NCI-H345 treated with DMSO at 0.1 percent for 48 hours (cell line): ENCODE data around the gene CTDNEP1.
"Not testable (repeated sequence)": the region's sequence is repeated elsewhere in the genome, so short reads cannot be mapped to it uniquely, and the experiment has no call there.

Source experiments
- DNase-seq: peaks from one replicate; lab custom pipeline; 2025; ENCODE audit not compliant: unreplicated experiment; lab: John Stamatoyannopoulos, UW

The CTDNEP1 gene

DNA sequence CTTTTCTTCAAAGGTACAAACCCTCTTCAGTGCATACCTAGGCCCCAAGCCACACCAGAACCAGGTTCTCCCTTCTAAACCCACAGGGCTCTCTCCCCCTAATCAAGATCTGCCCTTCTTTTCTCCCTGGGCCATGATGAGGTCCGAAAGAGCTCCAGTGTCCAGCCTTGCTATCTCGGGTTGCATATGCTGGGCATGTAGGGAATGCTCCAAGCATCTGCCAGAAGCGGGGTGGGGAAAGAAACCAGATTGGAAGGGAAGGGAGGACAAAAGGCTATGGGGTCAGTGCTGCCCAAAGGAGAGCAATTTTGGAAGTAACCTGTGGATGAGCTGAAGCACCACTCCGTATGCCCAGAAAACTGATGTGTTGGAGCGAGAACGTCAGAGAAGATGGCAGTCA lies 2.3 kb downstream of the CTDNEP1 start:
- no peak for DNase-seq

- no peak for DNase-seq
Measured at GRCh38 chr17:7248796-7249195, 2.7 kb downstream of the CTDNEP1 start.

- DNase-seq: no peak
Measured at GRCh38 chr17:7246779-7247178, 4.8 kb downstream of the CTDNEP1 start.

GRCh38 chr17:7243838-7244237 lies 7.7 kb downstream of the CTDNEP1 start:
- DNase-seq: not testable (repeated sequence)

- DNase-seq: no peak
Measured at GRCh38 chr17:7243453-7243729, 8.1 kb downstream of the CTDNEP1 start.

GRCh38 chr17:7242717-7243452 lies 8.6 kb downstream of the CTDNEP1 start:
- DNase-seq: peak; percentile 70

GRCh38 chr17:7241783-7242716 lies 9.5 kb downstream of the CTDNEP1 start, which contains the start of gene GABARAP:
Gene GABARAP, minus strand, starts transcription at chr17:7242449. Its CDS starts 119 bp downstream, at chr17:7242330.
- peak; percentile 69 for DNase-seq

DNA sequence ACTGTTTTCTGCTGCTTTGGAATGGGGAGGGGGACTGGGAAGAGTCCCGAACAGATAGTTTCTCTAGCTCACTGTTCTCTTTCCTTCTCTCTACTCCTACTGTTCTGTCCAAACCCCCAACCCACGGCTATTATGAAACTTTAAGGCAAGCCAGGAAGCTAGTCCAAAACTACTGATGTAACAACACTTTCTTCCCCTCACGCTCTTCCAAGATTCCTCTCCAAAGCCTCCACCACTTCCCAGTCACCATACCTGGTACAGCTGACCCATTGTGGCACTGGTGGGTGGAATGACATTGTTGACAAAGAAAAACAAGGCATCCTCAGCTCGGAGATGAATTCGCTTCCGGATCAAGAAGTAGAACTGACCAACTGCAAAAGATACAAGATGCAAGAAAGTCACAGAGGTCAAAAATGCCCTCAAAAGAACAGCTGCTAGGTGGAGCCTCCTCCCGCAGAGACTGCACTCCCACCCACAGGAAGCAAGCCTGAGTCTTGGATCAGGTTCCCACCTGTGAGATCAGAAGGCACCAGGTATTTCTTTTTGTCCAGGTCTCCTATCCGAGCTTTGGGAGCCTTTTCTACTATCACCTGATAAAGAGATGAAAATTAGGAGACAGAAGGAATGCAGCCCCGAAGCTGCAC lies 10.3 kb downstream of the CTDNEP1 start:
- DNase-seq: no peak

- no peak for DNase-seq
Measured at GRCh38 chr17:7240375-7240774, 11.2 kb downstream of the CTDNEP1 start.

DNA sequence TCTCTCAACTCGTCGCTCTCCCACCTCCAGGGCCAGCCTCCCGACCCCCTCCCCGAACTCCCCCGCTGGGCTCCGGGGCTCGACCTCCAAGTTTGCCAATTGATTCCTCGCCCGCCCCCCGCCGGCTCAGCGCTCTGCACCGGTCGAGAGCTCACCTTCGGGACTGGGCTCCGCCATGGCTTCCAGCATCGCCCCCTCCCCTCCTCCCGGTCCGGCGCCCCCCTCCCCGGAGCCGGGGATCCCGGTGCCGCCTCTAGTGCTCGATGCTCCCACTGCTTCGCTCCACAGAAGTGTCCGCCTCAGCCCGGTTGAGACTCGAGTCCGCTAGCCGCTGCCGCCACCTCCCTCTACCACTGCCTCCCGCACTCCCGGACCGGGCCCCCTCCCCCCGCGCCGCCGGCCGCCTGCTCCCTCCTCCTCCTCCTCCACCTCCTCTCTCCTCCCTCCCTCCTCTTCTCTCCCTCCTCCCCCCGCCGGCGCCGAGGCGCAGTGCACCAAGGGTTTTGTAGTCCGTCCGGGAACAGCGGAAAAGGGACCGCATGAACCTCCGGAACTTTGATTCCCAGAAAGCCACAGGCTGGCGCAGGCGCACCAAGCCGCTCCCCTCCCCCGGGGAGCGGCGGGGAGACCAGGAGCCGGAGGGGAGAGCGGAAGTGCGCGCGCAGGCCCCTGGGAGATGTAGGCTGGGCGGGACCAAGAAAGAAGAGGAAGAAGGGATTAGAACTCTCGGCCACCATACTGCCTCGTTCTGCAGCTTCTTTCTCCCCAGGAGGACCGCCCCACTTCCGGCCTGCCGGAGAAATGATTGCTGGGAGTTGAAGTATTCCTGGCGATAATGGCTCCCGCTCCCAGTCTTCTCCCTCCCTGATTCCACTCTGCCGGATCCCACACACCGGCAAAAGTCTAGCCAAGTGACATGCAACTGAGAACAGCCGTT lies 12.2 kb downstream of the CTDNEP1 start, which contains the start of gene PHF23:
TSS of gene PHF23 (minus strand) at position 367 of the 937 bp plus-strand sequence. CDS start at position 189, 178 bp downstream.
- peak; percentile 91 for DNase-seq

GRCh38 chr17:7238420-7239090 lies 13.0 kb downstream of the CTDNEP1 start:
- DNase-seq: no peak

DNA sequence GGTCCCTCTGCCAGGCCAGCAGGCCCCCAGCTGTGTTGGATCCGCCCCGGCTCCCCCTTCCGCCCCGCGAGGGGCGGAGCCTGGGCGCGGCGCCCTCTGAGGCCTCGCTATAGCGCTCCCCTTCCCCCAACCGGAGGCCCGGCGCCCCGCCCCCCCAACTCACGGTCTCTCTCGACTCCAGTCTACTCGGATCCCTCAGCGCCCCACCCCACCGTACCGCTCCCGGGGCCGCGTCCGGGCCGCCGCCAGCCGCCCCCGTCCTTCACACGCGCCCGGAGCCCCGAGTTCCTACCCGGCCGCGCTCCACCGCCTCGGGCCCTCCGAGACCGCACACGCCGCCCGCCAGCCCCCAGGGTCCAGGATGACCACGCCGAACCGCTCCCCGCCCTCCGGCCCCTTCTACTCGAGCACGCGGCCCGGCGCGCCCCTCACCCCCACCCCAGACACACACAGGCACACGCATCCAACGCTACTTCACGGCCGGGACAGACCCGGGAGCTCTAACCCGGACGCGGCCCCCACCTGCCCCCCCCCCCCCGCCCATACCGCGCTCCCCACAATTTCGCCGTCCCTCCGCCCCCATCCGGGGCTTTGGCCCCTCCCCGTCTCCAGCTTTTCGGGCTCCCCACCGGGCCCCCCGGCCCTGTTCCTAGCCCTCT lies 13.6 kb downstream of the CTDNEP1 start:
- no peak for DNase-seq

DNA sequence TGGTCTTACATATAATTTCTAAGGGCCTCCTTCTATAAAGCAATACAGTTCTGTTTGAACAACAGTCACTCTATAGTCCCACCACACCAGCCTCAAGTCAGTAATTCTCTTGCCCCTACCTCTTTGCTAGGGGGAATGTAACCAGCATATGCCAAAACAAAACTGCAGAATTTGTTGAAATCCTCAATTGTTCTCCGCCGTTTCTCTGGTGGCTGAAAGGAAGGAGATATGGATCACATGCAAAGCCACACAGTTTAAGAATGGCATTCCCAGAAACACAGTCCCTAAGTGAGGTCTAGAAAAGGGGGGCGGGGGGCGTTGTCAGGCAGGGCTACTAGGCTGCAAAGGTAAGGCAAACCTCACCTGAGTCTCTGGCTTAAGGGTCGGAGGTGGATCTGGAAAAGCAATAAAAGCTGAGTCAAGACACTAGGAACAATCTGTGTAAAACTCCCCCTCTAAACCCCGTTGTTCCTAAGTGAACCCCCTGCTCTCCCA lies 14.2 kb downstream of the CTDNEP1 start:
- no peak for DNase-seq

GRCh38 chr17:7236808-7237207 lies 14.7 kb downstream of the CTDNEP1 start:
- no peak for DNase-seq

- no peak for DNase-seq
Measured at GRCh38 chr17:7235693-7236665, 15.6 kb downstream of the CTDNEP1 start.

DNA sequence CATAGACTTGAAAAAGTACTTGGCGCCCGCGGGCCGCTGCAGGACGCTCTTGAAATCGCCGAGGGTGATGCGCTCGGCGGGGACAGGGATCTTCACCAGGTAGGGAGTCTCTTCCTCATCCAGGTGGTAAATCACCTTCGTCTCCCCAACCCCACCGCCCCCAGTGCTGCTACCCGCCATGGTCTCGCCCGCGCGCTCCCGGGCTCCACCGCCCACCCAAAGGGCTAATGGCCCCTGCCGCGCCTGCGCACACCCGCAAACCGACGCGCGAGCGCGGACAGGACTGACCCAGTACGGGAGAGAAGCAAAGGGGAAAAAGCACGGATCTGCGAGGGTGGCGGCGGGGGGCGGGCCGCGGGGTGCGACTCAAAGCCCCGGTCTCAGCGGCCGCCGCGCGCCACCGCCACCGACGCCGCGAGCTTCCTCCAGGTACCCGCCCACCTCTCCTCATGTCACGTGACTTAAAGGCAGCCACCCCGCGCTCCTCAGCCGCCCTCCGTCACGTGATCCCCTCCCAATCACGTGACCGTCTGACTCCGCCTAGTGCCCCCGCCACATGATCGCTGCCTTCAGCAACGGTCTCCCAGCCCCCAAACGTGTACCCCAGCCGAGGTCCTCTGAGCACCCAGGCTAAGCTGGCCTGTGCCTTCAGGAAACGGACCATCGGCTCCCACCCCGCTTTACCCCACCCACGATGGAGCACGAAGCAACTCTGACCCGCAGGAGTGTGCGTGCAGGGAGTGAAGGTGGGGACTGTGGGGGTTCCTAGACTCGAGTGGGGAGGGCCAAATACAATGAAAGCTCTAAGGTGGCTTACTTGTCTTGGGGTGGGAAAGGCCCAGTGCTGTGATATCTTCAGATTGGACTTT lies 17.2 kb downstream of the CTDNEP1 start, which contains the start of gene DVL2:
TSS of gene DVL2 (minus strand) at position 435 of the 869 bp plus-strand sequence. CDS start at position 180, 255 bp downstream.
- peak; percentile 30 for DNase-seq

GRCh38 chr17:7233701-7234082 lies 17.8 kb downstream of the CTDNEP1 start:
- DNase-seq: no peak
